Measurements from ENCODE around the gene ST7L.
A peak's percentile ranks its signal among the peaks of the same experiment; 100 is the strongest.

The ST7L gene

DNA sequence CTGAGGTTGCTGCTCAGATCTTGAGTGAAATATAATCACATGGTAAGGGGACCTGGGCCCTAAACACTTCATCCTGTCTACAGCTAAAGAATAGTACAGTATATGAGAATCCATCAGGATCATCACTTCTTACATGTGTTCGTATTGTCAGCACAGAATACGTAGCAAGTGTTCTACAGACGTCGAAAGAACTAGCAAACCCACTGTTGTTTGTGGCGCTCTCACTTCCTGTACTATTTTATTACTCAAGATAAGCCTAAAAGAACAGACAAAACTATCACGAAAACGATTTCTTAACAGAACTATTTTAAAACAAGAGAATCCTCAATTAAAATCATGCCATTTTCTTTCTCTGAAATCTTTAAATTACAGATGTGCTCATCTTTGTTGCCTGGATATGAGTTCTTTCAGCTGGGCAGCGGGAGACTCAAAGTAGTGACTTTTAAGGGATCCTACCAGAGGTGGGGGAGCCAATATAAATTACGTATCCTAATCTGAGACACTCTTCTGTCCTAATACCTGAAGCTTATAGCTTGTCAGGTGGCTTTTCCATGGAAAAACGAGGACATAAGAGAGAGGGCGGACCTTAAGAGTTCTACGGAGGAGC, 724 bp downstream of the ST7L start:
- peak overlapping the region; percentile 92 for H3K27ac ChIP-seq (ENCODE audit: low read length)
- peak overlapping the region; percentile 98 for H3K4me3 ChIP-seq (ENCODE audit: low read length)
- peak overlapping the region; percentile 99 for H3K4me2 ChIP-seq (ENCODE audit: low read length)
- H3K79me2 ChIP-seq (ENCODE audit: low read length): peaks cover 42% of the 10 kb centered on the region
- peaks cover 14% of the 10 kb centered on the region for H4K20me1 ChIP-seq (ENCODE audit: insufficient read depth, low read length)
- no peak for TF ChIP-seq EZH2phosphoT487 (IDR thresholded peaks at IDR 0.05; ENCODE audit: low read depth)
- TF ChIP-seq, protein P1, sequence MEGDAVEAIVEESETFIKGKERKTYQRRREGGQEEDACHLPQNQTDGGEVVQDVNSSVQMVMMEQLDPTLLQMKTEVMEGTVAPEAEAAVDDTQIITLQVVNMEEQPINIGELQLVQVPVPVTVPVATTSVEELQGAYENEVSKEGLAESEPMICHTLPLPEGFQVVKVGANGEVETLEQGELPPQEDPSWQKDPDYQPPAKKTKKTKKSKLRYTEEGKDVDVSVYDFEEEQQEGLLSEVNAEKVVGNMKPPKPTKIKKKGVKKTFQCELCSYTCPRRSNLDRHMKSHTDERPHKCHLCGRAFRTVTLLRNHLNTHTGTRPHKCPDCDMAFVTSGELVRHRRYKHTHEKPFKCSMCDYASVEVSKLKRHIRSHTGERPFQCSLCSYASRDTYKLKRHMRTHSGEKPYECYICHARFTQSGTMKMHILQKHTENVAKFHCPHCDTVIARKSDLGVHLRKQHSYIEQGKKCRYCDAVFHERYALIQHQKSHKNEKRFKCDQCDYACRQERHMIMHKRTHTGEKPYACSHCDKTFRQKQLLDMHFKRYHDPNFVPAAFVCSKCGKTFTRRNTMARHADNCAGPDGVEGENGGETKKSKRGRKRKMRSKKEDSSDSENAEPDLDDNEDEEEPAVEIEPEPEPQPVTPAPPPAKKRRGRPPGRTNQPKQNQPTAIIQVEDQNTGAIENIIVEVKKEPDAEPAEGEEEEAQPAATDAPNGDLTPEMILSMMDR (IDR thresholded peaks at IDR 0.05; ENCODE audit: low read depth, low read length): no peak
- no peaks in the 10 kb centered on the region for H3K9me3 ChIP-seq (ENCODE audit: insufficient read depth, low read length)
- H2AFZ ChIP-seq (ENCODE audit: low read depth, low read length): peak overlapping the region; percentile 89
- peak overlapping the region; percentile 99 for H3K9ac ChIP-seq (ENCODE audit: low read length)
- H3K36me3 ChIP-seq (replicated peaks; ENCODE audit: low read depth, low read length): no peaks in the 10 kb centered on the region
- no peaks in the 10 kb centered on the region for H3K27me3 ChIP-seq (ENCODE audit: low read depth, low read length)
- peaks cover 18% of the 10 kb centered on the region for H3K4me1 ChIP-seq (ENCODE audit: low read length)

DNA sequence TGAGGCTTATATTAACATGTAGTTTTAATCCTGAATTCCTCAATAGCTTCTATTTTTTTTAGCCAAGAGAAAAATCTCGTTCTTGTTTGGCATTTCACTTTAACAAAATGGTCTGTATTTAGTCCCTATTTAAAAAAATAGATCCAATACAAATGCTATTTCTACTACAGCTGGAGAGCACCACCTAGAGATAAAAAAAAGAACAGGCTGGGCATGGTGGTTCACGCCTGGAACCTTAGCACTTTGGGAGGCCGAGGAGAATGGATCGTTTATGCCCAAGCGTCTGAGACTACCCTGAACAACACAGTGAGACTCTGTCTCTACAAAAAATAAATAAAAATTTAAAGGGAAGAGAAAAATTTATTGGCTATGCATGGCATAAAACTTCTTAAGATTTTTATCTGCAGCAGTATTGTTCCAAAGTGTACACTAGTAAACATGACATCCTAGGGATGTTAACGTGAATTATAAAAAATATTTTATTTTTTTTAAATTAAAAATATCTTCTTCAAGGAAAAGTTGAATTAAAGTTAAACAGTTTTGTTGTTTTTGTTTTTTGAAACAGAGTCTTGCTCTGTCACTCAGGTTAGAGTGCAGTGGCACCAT, 4.4 kb downstream of the ST7L start:
- no peak overlapping the region for H3K4me2 ChIP-seq (ENCODE audit: low read length)
- H3K27ac ChIP-seq (ENCODE audit: low read length): no peak overlapping the region
- no peaks in the 10 kb centered on the region for H4K20me1 ChIP-seq (ENCODE audit: insufficient read depth, low read length)
- H3K4me1 ChIP-seq (ENCODE audit: low read length): peaks cover 16% of the 10 kb centered on the region
- TF ChIP-seq, protein P1 (IDR thresholded peaks at IDR 0.05; ENCODE audit: low read depth, low read length): peak; percentile 59
- no peak for TF ChIP-seq EZH2phosphoT487 (IDR thresholded peaks at IDR 0.05; ENCODE audit: low read depth)
- H3K79me2 ChIP-seq (ENCODE audit: low read length): peaks cover 6% of the 10 kb centered on the region
- no peak overlapping the region for H2AFZ ChIP-seq (ENCODE audit: low read depth, low read length)
- H3K9ac ChIP-seq (ENCODE audit: low read length): no peak overlapping the region
- no peaks in the 10 kb centered on the region for H3K9me3 ChIP-seq (ENCODE audit: insufficient read depth, low read length)
- H3K27me3 ChIP-seq (ENCODE audit: low read depth, low read length): no peaks in the 10 kb centered on the region
- no peak overlapping the region for H3K4me3 ChIP-seq (ENCODE audit: low read length)
- no peaks in the 10 kb centered on the region for H3K36me3 ChIP-seq (replicated peaks; ENCODE audit: low read depth, low read length)

DNA sequence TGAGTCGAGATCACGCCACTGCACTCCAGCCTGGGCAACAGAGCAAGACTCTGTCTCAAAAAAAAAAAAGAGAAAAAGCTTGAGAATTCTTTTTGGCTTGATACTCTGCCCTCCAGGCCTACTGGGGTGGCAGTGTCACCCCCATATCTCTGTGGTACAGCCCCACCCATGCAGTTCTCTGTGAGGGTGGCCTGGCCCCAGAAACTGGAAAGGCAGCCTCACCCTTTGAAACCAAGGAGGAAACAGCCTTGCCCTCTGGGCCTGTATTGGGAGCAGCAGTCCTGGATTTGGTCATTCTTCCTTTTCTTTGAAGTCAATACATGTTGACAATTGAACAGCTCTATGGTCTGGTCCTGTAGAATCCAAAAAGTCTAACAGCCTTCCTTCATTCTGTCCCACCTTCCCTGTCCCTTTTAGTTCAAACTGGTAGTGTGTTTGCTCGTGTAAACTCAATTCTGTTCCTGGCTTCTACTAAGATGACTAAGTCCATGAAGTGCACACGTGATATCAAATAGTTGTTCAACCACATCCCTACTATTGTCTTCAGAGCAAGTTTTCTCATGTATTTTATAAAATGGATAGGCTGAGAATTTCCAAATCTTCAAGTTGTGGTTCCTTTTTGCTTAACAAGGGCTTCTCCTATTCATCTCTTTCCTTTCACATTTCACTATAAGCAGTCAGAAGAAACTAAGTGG, 13.2 kb downstream of the ST7L start:
- TF ChIP-seq EZH2phosphoT487 (IDR thresholded peaks at IDR 0.05; ENCODE audit: low read depth): no peak
- TF ChIP-seq, protein P1 (IDR thresholded peaks at IDR 0.05; ENCODE audit: low read depth, low read length): no peak
- Histone ChIP-seq H3K27me3 (ENCODE audit: low read depth, low read length) (no peaks in the 10 kb centered on the region), H3K27ac (ENCODE audit: low read length) (no peak overlapping the region), H3K79me2 (ENCODE audit: low read length) (no peaks in the 10 kb centered on the region), H3K4me1 (ENCODE audit: low read length) (peaks cover 27% of the 10 kb centered on the region), H3K9me3 (ENCODE audit: insufficient read depth, low read length) (no peaks in the 10 kb centered on the region), H3K4me2 (ENCODE audit: low read length) (0 out of 2 replicates have a peak overlapping the region, but pooled peaks have one; percentile 11), H3K36me3 (replicated peaks; ENCODE audit: low read depth, low read length) (no peaks in the 10 kb centered on the region), H3K4me3 (ENCODE audit: low read length) (no peak overlapping the region), H4K20me1 (ENCODE audit: insufficient read depth, low read length) (no peaks in the 10 kb centered on the region), H3K9ac (ENCODE audit: low read length) (no peak overlapping the region), H2AFZ (ENCODE audit: low read depth, low read length) (no peak overlapping the region)

DNA sequence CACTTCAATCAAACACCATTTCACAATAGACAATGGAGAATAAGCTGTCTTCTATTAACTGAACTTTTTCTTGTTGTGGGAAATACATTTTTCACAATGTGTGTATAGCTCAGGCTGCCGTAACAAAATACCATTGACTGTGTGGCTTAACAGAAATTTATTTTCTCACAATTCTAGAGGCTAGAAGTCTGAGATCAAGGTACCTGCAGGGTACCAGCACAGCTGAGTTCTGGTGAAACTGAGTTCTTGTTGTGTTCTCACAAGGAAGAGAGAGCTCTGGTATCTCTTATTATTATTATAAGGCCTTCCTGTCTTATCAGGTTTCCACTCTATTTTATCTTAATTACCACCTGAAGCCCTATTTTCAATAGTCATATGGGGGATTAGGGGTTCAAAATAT, 15.4 kb downstream of the ST7L start:
- no peaks in the 10 kb centered on the region for H3K9me3 ChIP-seq (ENCODE audit: insufficient read depth, low read length)
- no peak overlapping the region for H3K9ac ChIP-seq (ENCODE audit: low read length)
- H3K27ac ChIP-seq (ENCODE audit: low read length): no peak overlapping the region
- H3K4me1 ChIP-seq (ENCODE audit: low read length): peaks cover 22% of the 10 kb centered on the region
- no peak overlapping the region for H3K4me2 ChIP-seq (ENCODE audit: low read length)
- no peaks in the 10 kb centered on the region for H3K27me3 ChIP-seq (ENCODE audit: low read depth, low read length)
- TF ChIP-seq, protein P1 (IDR thresholded peaks at IDR 0.05; ENCODE audit: low read depth, low read length): no peak
- TF ChIP-seq EZH2phosphoT487 (IDR thresholded peaks at IDR 0.05; ENCODE audit: low read depth): no peak
- no peaks in the 10 kb centered on the region for H3K79me2 ChIP-seq (ENCODE audit: low read length)
- no peaks in the 10 kb centered on the region for H3K36me3 ChIP-seq (replicated peaks; ENCODE audit: low read depth, low read length)
- no peaks in the 10 kb centered on the region for H4K20me1 ChIP-seq (ENCODE audit: insufficient read depth, low read length)
- no peak overlapping the region for H3K4me3 ChIP-seq (ENCODE audit: low read length)
- H2AFZ ChIP-seq (ENCODE audit: low read depth, low read length): no peak overlapping the region
